Endothelial cell of umbilical vein (primary cell): ENCODE results near the gene INPP5E.

Experiments used
- CTCF ChIP-seq, 2 donors: IDR thresholded peaks; 1 replicate in 1 of 2; 2 replicates in 1 of 2; pipeline ENCODE4 v1.5.1; 2011; ENCODE audit warnings: low read length in 2 of 2, mild to moderate bottlenecking in 2 of 2, moderate library complexity in 2 of 2, control low read depth in 1 of 2, inconsistent platforms in 1 of 2, low read depth in 1 of 2; ENCODE audit not compliant: insufficient read depth in 1 of 2; ENCODE audit errors: extremely low read depth in 1 of 2
- EZH2 ChIP-seq: IDR thresholded peaks from 2 replicates; pipeline ENCODE4 v1.6.1; 2012; ENCODE audit warnings: borderline replicate concordance, low read depth, mild to moderate bottlenecking, moderate library complexity, low read length, inconsistent platforms; ENCODE audit not compliant: severe bottlenecking
- JUN ChIP-seq: IDR thresholded peaks from 2 replicates; pipeline ENCODE4 v1.6.1; 2011; ENCODE audit warnings: borderline replicate concordance, low read depth; ENCODE audit not compliant: insufficient read length, insufficient read depth
- POLR2A ChIP-seq: IDR thresholded peaks from 2 replicates; pipeline ENCODE4 v1.6.1; 2012; ENCODE audit warnings: low read depth, mild to moderate bottlenecking, control low read depth, low read length
- POLR2AphosphoS5 ChIP-seq: IDR thresholded peaks from 2 replicates; pipeline ENCODE4 v1.6.1; 2012; ENCODE audit warnings: low read depth, mild to moderate bottlenecking, control low read depth, low read length, moderate library complexity; ENCODE audit not compliant: insufficient read depth

- TF ChIP-seq JUN (no peak), POLR2AphosphoS5 (no peak), CTCF (IDR thresholded peaks at IDR 0.05; ENCODE audit: extremely low read depth in 1 of 2, insufficient read depth in 1 of 2, low read depth in 1 of 2, low read length in 2 of 2) (no peak), POLR2A (no peak), EZH2 (no peak)
Measured at GRCh38 chr9:136395345-136396218, 44.1 kb downstream of the INPP5E start.
